Mesendoderm (in vitro differentiated cells): ENCODE data around the gene CSTPP1.

ENCODE experiments used
- DNase-seq: peaks from one replicate; pipeline ENCODE4 v3.0.0; 2013
- H2AK5ac ChIP-seq: 2 replicates; pipeline ENCODE4 v1.6.1; 2013; ENCODE audit warnings: low read length, inconsistent platforms
- H2BK120ac ChIP-seq: 2 replicates; pipeline ENCODE4 v1.6.1; 2013; ENCODE audit warnings: low read depth, mild to moderate bottlenecking, low read length, moderate library complexity, mixed read lengths
- H2BK15ac ChIP-seq: replicated peaks from 2 replicates; pipeline ENCODE4 v1.6.1; 2013; ENCODE audit warnings: low read depth, mild to moderate bottlenecking, moderate library complexity
- H2BK5ac ChIP-seq: 2 replicates; pipeline ENCODE4 v1.6.1; 2013; ENCODE audit warnings: low read length, inconsistent platforms
- H3K18ac ChIP-seq: 2 replicates; pipeline ENCODE4 v1.6.1; 2013; ENCODE audit warnings: mild to moderate bottlenecking, low read length, mixed read lengths
- H3K23ac ChIP-seq: one replicate; pipeline ENCODE4 v1.6.1; 2013; ENCODE audit warnings: low read length
- H3K27ac ChIP-seq: 2 replicates; pipeline ENCODE4 v1.5.1; 2013; ENCODE audit warnings: low read depth, mild to moderate bottlenecking, inconsistent platforms, low read length, moderate library complexity
- H3K27me3 ChIP-seq: 2 replicates; pipeline ENCODE4 v1.6.1; 2013; ENCODE audit warnings: low read length, control low read depth, mild to moderate bottlenecking, inconsistent platforms; ENCODE audit not compliant: insufficient read depth, poor library complexity
- H3K36me3 ChIP-seq: 2 replicates; pipeline ENCODE4 v1.6.1; 2013; ENCODE audit warnings: low read length, inconsistent platforms; ENCODE audit not compliant: control insufficient read depth, insufficient read depth
- H3K4ac ChIP-seq: one replicate; pipeline ENCODE4 v1.6.1; 2013; ENCODE audit warnings: low read depth, mild to moderate bottlenecking, low read length, moderate library complexity
- H3K4me1 ChIP-seq: 2 replicates; pipeline ENCODE4 v1.6.1; 2013; ENCODE audit warnings: low read depth, low read length, inconsistent platforms; ENCODE audit not compliant: control insufficient read depth
- H3K4me2 ChIP-seq: 2 replicates; pipeline ENCODE4 v1.6.1; 2013; ENCODE audit warnings: low read length
- H3K4me3 ChIP-seq: 2 replicates; pipeline ENCODE4 v1.5.1; 2013; ENCODE audit warnings: mild to moderate bottlenecking, low read length
- H3K56ac ChIP-seq: one replicate; pipeline ENCODE4 v1.6.1; 2013; ENCODE audit warnings: low read length
- H3K79me1 ChIP-seq: 2 replicates; pipeline ENCODE4 v1.6.1; 2013; ENCODE audit warnings: low read length, inconsistent platforms
- H3K79me2 ChIP-seq: 2 replicates; pipeline ENCODE4 v1.6.1; 2013; ENCODE audit warnings: mild to moderate bottlenecking, low read length; ENCODE audit not compliant: control insufficient read depth, insufficient read depth
- H3K9ac ChIP-seq: 2 replicates; pipeline ENCODE4 v1.6.1; 2013; ENCODE audit warnings: low read length, inconsistent platforms
- H4K5ac ChIP-seq: one replicate; pipeline ENCODE4 v1.6.1; 2013; ENCODE audit warnings: low read length
- H4K8ac ChIP-seq: one replicate; pipeline ENCODE4 v1.6.1; 2013; ENCODE audit warnings: low read depth, mild to moderate bottlenecking, control low read depth, low read length, moderate library complexity
- WGBS: extraction: QIAGEN DNeasy Blood & Tissue Kit; methylation state at CpG from one replicate; pipeline ENCODE4 v1.1.7; 2013; ENCODE audit warnings: low lambda C conversion rate, missing lambda C conversion rate; ENCODE audit not compliant: insufficient coverage; ENCODE audit errors: extremely low coverage; 5-methylcytosine and 5-hydroxymethylcytosine counted together

Gene CSTPP1

DNA sequence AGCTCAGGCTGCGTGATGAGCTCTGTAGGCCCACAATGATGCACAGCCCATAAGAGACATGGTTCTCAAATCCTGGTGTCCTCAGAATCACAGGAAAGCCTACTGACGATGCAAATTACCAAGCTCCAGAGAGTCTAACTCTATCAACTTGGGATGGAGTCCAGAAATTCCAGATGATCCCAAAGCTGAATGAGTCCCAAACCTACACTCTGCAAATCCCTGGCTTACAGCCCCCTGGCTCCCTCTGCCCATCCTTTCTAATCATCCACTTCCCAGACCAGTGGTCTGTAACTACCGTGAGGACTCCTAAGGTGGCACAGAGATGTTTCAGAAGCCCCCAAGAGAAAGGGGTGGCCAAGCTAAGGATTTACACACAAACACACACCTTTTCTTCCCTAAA is 226.6 kb downstream of the CSTPP1 start:
- no peak overlapping the region for H3K4me2 ChIP-seq
- no peak overlapping the region for H3K56ac ChIP-seq
- no peak overlapping the region for H2BK5ac ChIP-seq
- H3K18ac ChIP-seq: no peak overlapping the region
- H3K36me3 ChIP-seq: peaks cover 11% of the 10 kb centered on the region
- H3K4ac ChIP-seq: no peak overlapping the region
- peaks cover 5% of the 10 kb centered on the region for H3K79me1 ChIP-seq
- H3K79me2 ChIP-seq: no peaks in the 10 kb centered on the region
- no peak for DNase-seq
- no peak overlapping the region for H2BK15ac ChIP-seq
- H4K5ac ChIP-seq: no peak overlapping the region
- no peaks in the 10 kb centered on the region for H3K4me1 ChIP-seq
- H3K4me3 ChIP-seq: no peak overlapping the region
- H3K27me3 ChIP-seq: no peaks in the 10 kb centered on the region
- H2BK120ac ChIP-seq: no peak overlapping the region
- no CpG with 5 or more reads among the region's 3 CpGs for WGBS
- H3K9ac ChIP-seq: no peak overlapping the region
- no peak overlapping the region for H2AK5ac ChIP-seq
- no peak overlapping the region for H3K27ac ChIP-seq
- H3K23ac ChIP-seq: no peak overlapping the region
- H4K8ac ChIP-seq: no peak overlapping the region

DNA sequence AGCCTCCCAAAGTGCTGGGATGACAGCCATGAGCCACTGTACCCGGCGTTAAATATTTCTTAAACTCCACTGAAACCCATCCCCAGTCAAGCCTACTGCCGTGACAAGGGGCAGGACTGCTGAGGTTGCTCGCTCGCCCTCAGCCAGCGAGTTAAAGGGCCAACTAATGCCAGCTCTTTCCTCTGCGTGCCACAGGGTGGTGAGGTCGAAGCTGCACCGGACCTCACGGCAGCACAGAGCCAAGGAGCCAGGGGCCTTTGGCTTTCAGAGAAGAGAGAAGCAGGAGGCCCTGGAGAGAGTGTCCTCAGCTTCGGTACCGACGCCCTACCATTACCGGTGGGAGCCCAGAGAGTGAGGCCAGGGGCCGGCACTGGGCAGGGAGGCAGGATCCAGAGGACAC is 227.3 kb downstream of the CSTPP1 start:
- no peak overlapping the region for H3K4ac ChIP-seq
- peaks cover 12% of the 10 kb centered on the region for H3K36me3 ChIP-seq
- H3K79me2 ChIP-seq: no peaks in the 10 kb centered on the region
- H3K79me1 ChIP-seq: peaks cover 5% of the 10 kb centered on the region
- no CpG with 5 or more reads among the region's 15 CpGs for WGBS
- no peak overlapping the region for H3K4me2 ChIP-seq
- no peak overlapping the region for H2AK5ac ChIP-seq
- H3K27me3 ChIP-seq: no peaks in the 10 kb centered on the region
- H3K4me1 ChIP-seq: no peaks in the 10 kb centered on the region
- no peak overlapping the region for H4K5ac ChIP-seq
- H3K23ac ChIP-seq: no peak overlapping the region
- H2BK15ac ChIP-seq: no peak overlapping the region
- no peak overlapping the region for H4K8ac ChIP-seq
- no peak for DNase-seq
- H2BK5ac ChIP-seq: no peak overlapping the region
- no peak overlapping the region for H3K27ac ChIP-seq
- H3K18ac ChIP-seq: no peak overlapping the region
- H3K9ac ChIP-seq: no peak overlapping the region
- H2BK120ac ChIP-seq: no peak overlapping the region
- no peak overlapping the region for H3K56ac ChIP-seq
- H3K4me3 ChIP-seq: no peak overlapping the region

DNA sequence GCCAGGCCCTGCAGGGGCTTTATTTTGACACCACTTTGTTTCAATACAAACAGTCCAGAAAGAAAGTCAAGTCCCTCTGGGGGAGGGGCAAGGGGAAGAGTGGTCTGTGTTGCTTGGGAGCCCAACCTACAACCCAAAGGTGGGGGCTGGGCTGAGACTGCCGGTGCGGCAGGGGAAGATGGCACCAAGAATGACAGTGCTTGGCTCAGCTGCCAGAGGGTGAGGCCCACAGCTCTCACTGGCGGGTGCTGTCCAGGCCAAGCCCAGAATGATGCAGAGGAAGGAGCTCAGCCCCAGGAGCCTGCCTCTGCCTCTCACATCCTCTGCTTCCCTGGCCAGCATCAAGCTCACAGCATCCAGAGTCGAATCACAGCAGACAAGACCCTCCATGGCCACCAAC is 227.8 kb downstream of the CSTPP1 start:
- Histone ChIP-seq H3K4me2 (no peak overlapping the region), H2BK5ac (no peak overlapping the region), H3K9ac (no peak overlapping the region), H3K4me1 (no peaks in the 10 kb centered on the region), H3K27me3 (no peaks in the 10 kb centered on the region), H3K79me2 (no peaks in the 10 kb centered on the region), H4K8ac (no peak overlapping the region), H3K27ac (no peak overlapping the region), H3K18ac (no peak overlapping the region), H4K5ac (no peak overlapping the region), H3K36me3 (peaks cover 12% of the 10 kb centered on the region), H3K4me3 (no peak overlapping the region), H2AK5ac (no peak overlapping the region), H3K56ac (no peak overlapping the region), H3K23ac (no peak overlapping the region), H3K4ac (no peak overlapping the region), H2BK120ac (no peak overlapping the region), H3K79me1 (peaks cover 5% of the 10 kb centered on the region), H2BK15ac (no peak overlapping the region)
- no peak for DNase-seq
- no CpG with 5 or more reads among the region's 4 CpGs for WGBS

DNA sequence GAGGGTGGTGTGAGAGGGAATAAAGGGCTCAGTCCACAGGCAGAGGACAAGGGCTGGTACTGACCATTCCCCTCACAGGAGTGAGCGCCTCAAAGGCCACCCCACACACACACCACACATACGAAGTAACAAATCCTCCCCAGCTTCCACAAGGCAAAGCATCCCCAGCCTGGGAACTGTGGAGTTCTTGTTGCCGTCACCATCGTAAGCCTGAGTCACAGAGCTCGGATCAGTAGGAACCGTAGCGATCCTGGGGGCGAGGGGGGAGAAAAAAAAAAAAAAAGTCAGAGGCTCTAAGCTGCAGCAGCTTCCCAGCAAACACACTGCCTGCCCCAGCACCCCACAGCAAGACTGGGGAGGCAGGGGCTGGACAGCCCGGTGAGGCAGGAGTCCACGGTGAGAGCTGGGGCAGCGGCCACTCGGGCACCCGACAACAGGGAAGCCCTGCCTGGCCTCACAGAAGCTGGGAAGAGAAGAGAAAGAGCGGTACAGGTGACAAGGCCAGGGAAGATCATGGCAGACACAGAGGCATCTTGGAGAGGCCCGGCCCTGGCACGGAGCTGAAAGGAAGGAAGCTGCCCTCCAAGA is 228.8 kb downstream of the CSTPP1 start:
- H2BK120ac ChIP-seq: no peak overlapping the region
- no peaks in the 10 kb centered on the region for H3K4me1 ChIP-seq
- no peak overlapping the region for H2BK15ac ChIP-seq
- H3K36me3 ChIP-seq: peaks cover 12% of the 10 kb centered on the region
- H3K18ac ChIP-seq: no peak overlapping the region
- no peak overlapping the region for H3K4me3 ChIP-seq
- H3K79me1 ChIP-seq: peaks cover 5% of the 10 kb centered on the region
- WGBS: no CpG with 5 or more reads among the region's 16 CpGs
- no peak overlapping the region for H3K27ac ChIP-seq
- DNase-seq: no peak
- no peak overlapping the region for H3K4ac ChIP-seq
- no peak overlapping the region for H3K56ac ChIP-seq
- H3K4me2 ChIP-seq: no peak overlapping the region
- no peaks in the 10 kb centered on the region for H3K79me2 ChIP-seq
- H3K9ac ChIP-seq: no peak overlapping the region
- H3K27me3 ChIP-seq: no peaks in the 10 kb centered on the region
- H4K8ac ChIP-seq: no peak overlapping the region
- H2BK5ac ChIP-seq: no peak overlapping the region
- H4K5ac ChIP-seq: no peak overlapping the region
- H3K23ac ChIP-seq: no peak overlapping the region
- no peak overlapping the region for H2AK5ac ChIP-seq

DNA sequence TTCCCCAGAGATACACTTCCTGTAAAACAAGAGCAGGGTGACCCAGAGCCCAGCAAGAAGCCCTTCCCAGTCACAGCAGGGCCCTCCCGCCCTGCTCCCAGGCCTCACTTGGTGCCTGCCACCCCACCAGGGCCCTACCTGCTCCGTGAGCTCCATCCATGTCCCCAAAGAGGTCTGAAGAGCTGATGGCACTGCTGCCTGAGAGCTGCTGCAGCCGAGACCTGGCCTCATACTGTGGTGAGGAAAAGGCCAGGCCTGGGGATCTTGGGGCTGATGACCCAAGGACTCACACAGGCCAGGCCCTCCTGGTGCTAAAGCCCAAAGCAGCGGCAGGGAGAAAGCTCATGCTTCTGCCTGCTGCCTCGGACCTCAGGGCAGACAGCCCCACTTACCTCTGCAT is 229.8 kb downstream of the CSTPP1 start:
- Histone ChIP-seq H3K23ac (no peak overlapping the region), H3K27me3 (no peaks in the 10 kb centered on the region), H2BK5ac (no peak overlapping the region), H3K4me2 (no peak overlapping the region), H3K27ac (no peak overlapping the region), H2BK120ac (no peak overlapping the region), H2BK15ac (no peak overlapping the region), H3K36me3 (peaks cover 17% of the 10 kb centered on the region), H3K4ac (no peak overlapping the region), H3K4me1 (no peaks in the 10 kb centered on the region), H4K8ac (no peak overlapping the region), H4K5ac (no peak overlapping the region), H3K9ac (no peak overlapping the region), H2AK5ac (no peak overlapping the region), H3K56ac (no peak overlapping the region), H3K4me3 (no peak overlapping the region), H3K79me2 (no peaks in the 10 kb centered on the region), H3K18ac (no peak overlapping the region), H3K79me1 (peaks cover 7% of the 10 kb centered on the region)
- no peak for DNase-seq
- no CpG with 5 or more reads among the region's 5 CpGs for WGBS
